ENCODE data around the gene HAUS1.

DNA sequence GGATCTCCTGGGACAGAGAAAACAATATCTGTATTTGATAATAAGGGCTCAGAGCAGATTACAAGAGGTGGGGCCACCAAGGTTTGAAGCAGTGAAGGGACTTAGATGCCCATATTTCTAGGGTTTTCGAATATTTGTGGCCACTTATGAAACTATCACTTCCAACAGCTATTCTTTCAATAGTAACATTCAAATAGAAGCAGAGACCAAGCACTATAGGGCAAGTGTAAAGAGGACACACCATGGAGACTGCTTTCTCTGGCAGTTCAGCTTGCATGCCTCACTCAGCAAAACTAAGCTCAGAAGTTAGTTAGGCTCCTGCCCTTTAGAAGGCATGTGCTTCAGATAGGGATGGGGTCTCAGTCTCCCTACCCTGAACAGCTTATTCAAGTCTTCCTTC is 42.4 kb upstream of the HAUS1 start:
- TF ChIP-seq, protein P1, sequence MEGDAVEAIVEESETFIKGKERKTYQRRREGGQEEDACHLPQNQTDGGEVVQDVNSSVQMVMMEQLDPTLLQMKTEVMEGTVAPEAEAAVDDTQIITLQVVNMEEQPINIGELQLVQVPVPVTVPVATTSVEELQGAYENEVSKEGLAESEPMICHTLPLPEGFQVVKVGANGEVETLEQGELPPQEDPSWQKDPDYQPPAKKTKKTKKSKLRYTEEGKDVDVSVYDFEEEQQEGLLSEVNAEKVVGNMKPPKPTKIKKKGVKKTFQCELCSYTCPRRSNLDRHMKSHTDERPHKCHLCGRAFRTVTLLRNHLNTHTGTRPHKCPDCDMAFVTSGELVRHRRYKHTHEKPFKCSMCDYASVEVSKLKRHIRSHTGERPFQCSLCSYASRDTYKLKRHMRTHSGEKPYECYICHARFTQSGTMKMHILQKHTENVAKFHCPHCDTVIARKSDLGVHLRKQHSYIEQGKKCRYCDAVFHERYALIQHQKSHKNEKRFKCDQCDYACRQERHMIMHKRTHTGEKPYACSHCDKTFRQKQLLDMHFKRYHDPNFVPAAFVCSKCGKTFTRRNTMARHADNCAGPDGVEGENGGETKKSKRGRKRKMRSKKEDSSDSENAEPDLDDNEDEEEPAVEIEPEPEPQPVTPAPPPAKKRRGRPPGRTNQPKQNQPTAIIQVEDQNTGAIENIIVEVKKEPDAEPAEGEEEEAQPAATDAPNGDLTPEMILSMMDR (IDR thresholded peaks at IDR 0.05): no peak
- TF ChIP-seq EP300 (IDR thresholded peaks at IDR 0.05) (no peak), POLR2A (IDR thresholded peaks at IDR 0.05) (no peak)

Data from tibial nerve (tissue), 4 donors.